Esophagus muscularis mucosa (tissue), 4 donors: ENCODE measurements around the gene ASS1. TPM values are rescaled to one million over a fixed set of nuclear protein-coding genes. Genes with fewer than 3 reads are reported as not detected.

Source experiments
- DNase-seq: peaks from one replicate; pipeline ENCODE4 v3.0.0-alpha.2; 2017; ENCODE audit errors: extremely low spot score
- H3K27ac ChIP-seq, 4 donors: fragments of 200-600 bp; sonication (generic); replicated peaks in 1 of 4; 1 replicate in 3 of 4; 2 replicates in 1 of 4; pipeline ENCODE4 v1.5.1; 2016 to 2019; ENCODE audit warnings: mild to moderate bottlenecking in 1 of 4
- H3K27me3 ChIP-seq, 4 donors: fragments of 200-600 bp; sonication (generic); one replicate each; pipeline versions ENCODE4 v1.5.1 to v1.6.0; 2016 to 2019
- H3K36me3 ChIP-seq, 4 donors: fragments of 200-600 bp; sonication (generic); one replicate each; pipeline ENCODE4 v1.5.1; 2016 to 2019
- H3K4me1 ChIP-seq, 4 donors: fragments of 200-600 bp; sonication (generic); one replicate each; pipeline ENCODE4 v1.5.1; 2016 to 2019
- H3K4me3 ChIP-seq, 4 donors: fragments of 200-600 bp; sonication (generic); 1 replicate in 2 of 4; 2 replicates in 2 of 4; pipeline ENCODE4 v1.5.1; 2016 to 2019; ENCODE audit warnings: mild to moderate bottlenecking in 4 of 4, moderate library complexity in 1 of 4
- H3K9me3 ChIP-seq, 4 donors: fragments of 200-600 bp; sonication (generic); 1 replicate in 3 of 4; 2 replicates in 1 of 4; pipeline ENCODE4 v1.5.1; 2016 to 2019
- CTCF ChIP-seq, 3 experiments: fragments of 200-600 bp in 2 of 3; fragments of 450-650 bp in 1 of 3; sonication (generic) in 2 of 3; IDR thresholded peaks; one replicate each; pipeline ENCODE4 v1.5.1; 2017 to 2019; ENCODE audit warnings: antibody characterized with exemption in 3 of 3, mild to moderate bottlenecking in 2 of 3, moderate library complexity in 1 of 3
- EP300 ChIP-seq: sonication (generic); formaldehyde crosslinking; IDR thresholded peaks from one replicate; pipeline ENCODE4 v1.6.1; 2017; ENCODE audit warnings: antibody characterized with exemption
- POLR2A ChIP-seq: fragments of 450-650 bp; IDR thresholded peaks from one replicate; pipeline ENCODE4 v1.6.1; 2017; ENCODE audit warnings: antibody characterized with exemption, moderate library complexity, mild to moderate bottlenecking, low read depth
- POLR2AphosphoS5 ChIP-seq, 2 donors: sonication (generic); formaldehyde crosslinking; IDR thresholded peaks; one replicate each; pipeline ENCODE4 v1.6.1; 2017; ENCODE audit warnings: antibody characterized with exemption in 2 of 2
- WGBS: methylation state at CpG from one replicate; pipeline ENCODE4 v1.1.5; 2018; 5-methylcytosine and 5-hydroxymethylcytosine counted together
- intact Hi-C: fragments of 100-400 bp; cut with DNase I; formaldehyde crosslinking; loops from one replicate; pipeline ENCODE4 v1.15.1; 2023
- total RNA-seq, 4 donors: library from RNA; depleted of rRNA; stranded (reverse); fragments of >200 nt; gene quantifications; one replicate each; pipeline versions ENCODE4 v1.1.0 to v1.2.1, GENCODE V29; 2016

The ASS1 gene
- total RNA-seq, 4 donors from 2014 or later = 67.7 to 113 (median 97.1) TPM

GRCh38 chr9:130468566-130468965 is 23.8 kb downstream of the ASS1 start:
- Histone ChIP-seq H3K27ac (no peak overlapping the region), H3K4me1 (no peaks in the 10 kb centered on the region), H3K9me3 (no peaks in the 10 kb centered on the region), H3K36me3 (peaks cover 8 to 93% (median 72%) of the 10 kb centered on the region in 4 donors), H3K27me3 (no peaks in the 10 kb centered on the region), H3K4me3 (no peak overlapping the region)
- 63% methylated on average over 4 of the region's 4 CpGs for WGBS
- TF ChIP-seq EP300 = no peak
- TF ChIP-seq POLR2A = no peak
- no peak for TF ChIP-seq POLR2AphosphoS5 (IDR thresholded peaks at IDR 0.05)
- TF ChIP-seq CTCF (IDR thresholded peaks at IDR 0.05) = no peak
- DNase-seq = no peak
- intact Hi-C loops = loop anchor here (10.0 kb wide), 1 partner anchor 106 kb away; the partner anchor contains the start of gene FUBP3

- TF ChIP-seq CTCF (IDR thresholded peaks at IDR 0.05) = no peak
- no peak for DNase-seq
- Histone ChIP-seq H3K4me3 (no peak overlapping the region), H3K27ac (no peak overlapping the region), H3K36me3 (peaks cover 0 to 86% (median 67%) of the 10 kb centered on the region in 4 donors), H3K9me3 (no peaks in the 10 kb centered on the region), H3K27me3 (no peaks in the 10 kb centered on the region), H3K4me1 (no peaks in the 10 kb centered on the region)
- WGBS = 88% methylated on average over 1 of the region's 10 CpGs
- intact Hi-C loops = no loop called here
Observed at GRCh38 chr9:130470269-130470668, 25.5 kb downstream of the ASS1 start.

DNA sequence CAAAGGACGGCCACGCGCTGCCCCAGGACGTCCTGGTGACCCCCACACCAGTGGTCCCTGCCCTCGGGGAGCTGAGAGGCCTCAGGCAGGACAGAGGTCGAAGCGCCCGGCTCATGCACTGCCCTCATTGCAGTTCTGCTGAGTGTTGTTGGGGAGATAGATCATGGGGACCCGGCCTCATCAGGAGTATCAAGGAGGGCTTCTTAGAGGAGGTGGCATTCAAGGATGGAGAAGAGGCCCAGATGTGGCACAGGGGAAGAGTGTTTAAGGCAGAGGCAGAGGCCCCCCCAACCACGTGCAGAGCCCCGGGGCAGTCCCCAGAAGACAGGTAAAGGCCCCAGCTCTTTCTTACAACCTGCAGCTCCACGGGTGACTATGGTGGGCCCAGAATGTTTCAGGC is 26.2 kb downstream of the ASS1 start:
- TF ChIP-seq POLR2AphosphoS5 (IDR thresholded peaks at IDR 0.05) = no peak
- TF ChIP-seq EP300 = no peak
- no peak for TF ChIP-seq CTCF (IDR thresholded peaks at IDR 0.05)
- no peak for TF ChIP-seq POLR2A
- Histone ChIP-seq H3K27ac (no peak overlapping the region), H3K36me3 (peaks cover 0 to 83% (median 64%) of the 10 kb centered on the region in 4 donors), H3K4me1 (no peaks in the 10 kb centered on the region), H3K9me3 (no peaks in the 10 kb centered on the region), H3K27me3 (no peaks in the 10 kb centered on the region), H3K4me3 (no peak overlapping the region)
- no peak for DNase-seq
- WGBS = 88% methylated on average over 12 of the region's 12 CpGs
- intact Hi-C loops = no loop called here

DNA sequence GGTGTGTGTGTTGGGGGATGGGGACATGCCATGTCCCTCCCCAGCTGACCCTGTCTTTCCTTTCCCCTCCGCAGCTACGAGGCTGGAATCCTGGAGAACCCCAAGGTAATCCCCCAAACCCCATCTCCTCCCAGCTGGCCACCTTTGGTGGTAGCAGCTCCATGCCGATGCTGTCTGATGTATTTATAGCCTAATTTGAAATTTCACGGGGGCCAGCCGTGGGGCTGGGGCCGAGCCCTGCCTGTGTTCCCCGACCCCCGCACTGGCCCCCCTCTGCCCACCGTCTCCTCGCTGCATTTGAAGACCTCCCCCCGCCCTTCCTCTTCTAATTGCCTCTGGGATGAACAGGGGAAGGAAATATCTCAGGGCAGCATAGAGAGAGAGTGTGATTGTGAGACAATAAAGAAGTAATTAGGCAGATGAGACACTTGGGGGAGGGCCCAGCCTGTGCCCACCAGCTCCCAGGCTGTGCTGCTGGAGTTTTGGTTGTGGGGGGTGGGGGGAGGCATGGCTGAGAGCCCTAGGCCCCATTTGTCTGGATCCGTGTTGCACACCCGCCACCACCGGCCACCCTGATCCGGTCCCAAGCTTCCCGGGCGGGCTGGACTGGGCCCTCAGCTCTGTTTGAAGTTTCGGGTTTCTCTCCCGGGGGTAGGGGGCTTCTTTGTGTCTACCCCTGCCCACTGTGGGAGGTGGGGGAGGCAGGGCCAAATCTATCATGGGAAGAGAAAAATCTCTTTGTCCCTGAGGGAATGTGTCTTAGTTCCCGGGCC is 26.8 kb downstream of the ASS1 start:
- WGBS = 53% methylated on average over 15 of the region's 20 CpGs
- Histone ChIP-seq H3K4me3 (no peak overlapping the region), H3K9me3 (no peaks in the 10 kb centered on the region), H3K36me3 (peaks cover 0 to 83% (median 64%) of the 10 kb centered on the region in 4 donors), H3K4me1 (no peaks in the 10 kb centered on the region), H3K27me3 (no peaks in the 10 kb centered on the region), H3K27ac (no peak overlapping the region)
- intact Hi-C loops = no loop called here
- no peak for DNase-seq
- no peak for TF ChIP-seq CTCF (IDR thresholded peaks at IDR 0.05)
- no peak for TF ChIP-seq POLR2A
- no peak for TF ChIP-seq EP300
- TF ChIP-seq POLR2AphosphoS5 (IDR thresholded peaks at IDR 0.05) = no peak
